Ureter (tissue), 1 donor: ENCODE results near the gene SACS. TPM values are rescaled to one million over a fixed set of nuclear protein-coding genes. Genes with fewer than 3 reads are reported as not detected.
"Not testable (repeated sequence)": the region's sequence is repeated elsewhere in the genome, so short reads cannot be mapped to it uniquely, and the experiment has no call there.

Experiments used
- DNase-seq: peaks from one replicate; pipeline ENCODE4 v3.0.0-alpha.2; 2020; ENCODE audit warnings: low spot score
- total RNA-seq: library from RNA; stranded (reverse); gene quantifications from one replicate; pipeline ENCODE4 v1.2.4, GENCODE V29; 2023
- donor health status: DM: yes; HTN: yes; CAD: no.

SACS gene
- total RNA-seq, 1 donor from 2014 or later = 16.2 TPM

- DNase-seq = not testable (repeated sequence)
Measured at GRCh38 chr13:23314837-23315236, 118.7 kb downstream of the SACS start.

- no peak for DNase-seq
Measured at GRCh38 chr13:23292586-23292985, 140.9 kb downstream of the SACS start.

GRCh38 chr13:23289917-23290357 is 143.6 kb downstream of the SACS start:
- no peak for DNase-seq

- no peak for DNase-seq
Measured at GRCh38 chr13:23288995-23289394, 144.5 kb downstream of the SACS start.

- DNase-seq = no peak
Measured at GRCh38 chr13:23288564-23288963, 144.9 kb downstream of the SACS start.

GRCh38 chr13:23279321-23279720 is 154.2 kb downstream of the SACS start:
- no peak for DNase-seq

Other genes with a start within 250 kb of the SACS start
- 4.0 TPM for gene TNFRSF19, start 136.7 kb upstream of the SACS start, total RNA-seq